Epidermal melanocyte (primary cell): ENCODE results near the gene PDE8B.
"Not testable (repeated sequence)": the region's sequence is repeated elsewhere in the genome, so short reads cannot be mapped to it uniquely, and the experiment has no call there.

Source experiments
- DNase-seq: peaks from one replicate; pipeline ENCODE4 v3.0.0; 2011; ENCODE audit warnings: low spot score; ENCODE audit not compliant: insufficient read length

Gene PDE8B

GRCh38 chr5:77431286-77431685 lies 220.8 kb downstream of the PDE8B start:
- no peak for DNase-seq

- DNase-seq: no peak
Observed at GRCh38 chr5:77431719-77432118, 221.2 kb downstream of the PDE8B start.

- no peak for DNase-seq
Observed at GRCh38 chr5:77437194-77437593, 226.7 kb downstream of the PDE8B start.

GRCh38 chr5:77438071-77438470 lies 227.6 kb downstream of the PDE8B start:
- no peak for DNase-seq

GRCh38 chr5:77443670-77444069 lies 233.2 kb downstream of the PDE8B start:
- no peak for DNase-seq

- no peak for DNase-seq
Observed at GRCh38 chr5:77444356-77444755, 233.9 kb downstream of the PDE8B start.

GRCh38 chr5:77448831-77449230 lies 238.4 kb downstream of the PDE8B start:
- DNase-seq: no peak

GRCh38 chr5:77449277-77449676 lies 238.8 kb downstream of the PDE8B start:
- no peak for DNase-seq

- no peak for DNase-seq
Observed at GRCh38 chr5:77449981-77450380, 239.5 kb downstream of the PDE8B start.

- peak; percentile 23 for DNase-seq
Observed at GRCh38 chr5:77452351-77452750, 241.9 kb downstream of the PDE8B start.

- no peak for DNase-seq
Observed at GRCh38 chr5:77454123-77454522, 243.6 kb downstream of the PDE8B start.

GRCh38 chr5:77461287-77461686 lies 250.8 kb downstream of the PDE8B start:
- DNase-seq: no peak

- DNase-seq: no peak
Observed at GRCh38 chr5:77463905-77464304, 253.4 kb downstream of the PDE8B start.

GRCh38 chr5:77468875-77469274 lies 258.4 kb downstream of the PDE8B start:
- not testable (repeated sequence) for DNase-seq

GRCh38 chr5:77475041-77475440 lies 264.6 kb downstream of the PDE8B start:
- DNase-seq: not testable (repeated sequence)
